ENCODE measurements around the gene CDH13.

DNA sequence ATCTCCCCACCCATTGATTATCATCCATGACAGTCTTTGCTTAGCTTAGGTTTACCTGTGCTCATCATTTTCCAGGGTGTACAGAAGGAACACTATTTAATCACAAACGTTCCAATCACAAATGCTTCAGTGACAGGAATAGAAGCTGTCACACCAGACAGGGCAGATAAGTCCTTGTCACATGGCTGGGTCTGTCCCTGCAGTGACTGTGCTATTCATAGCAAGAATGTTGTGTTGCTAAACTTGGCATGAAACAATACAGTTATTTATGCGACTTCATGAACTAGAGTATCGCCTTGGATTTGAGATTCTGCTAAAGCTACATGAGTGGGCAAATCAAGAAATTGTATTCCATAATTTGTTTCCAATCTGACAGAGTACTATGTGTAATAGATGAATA, 108.4 kb downstream of the CDH13 start:
- peak; percentile 52 for TF ChIP-seq POLR2AphosphoS5 (IDR thresholded peaks at IDR 0.05)
- TF ChIP-seq, protein P1, sequence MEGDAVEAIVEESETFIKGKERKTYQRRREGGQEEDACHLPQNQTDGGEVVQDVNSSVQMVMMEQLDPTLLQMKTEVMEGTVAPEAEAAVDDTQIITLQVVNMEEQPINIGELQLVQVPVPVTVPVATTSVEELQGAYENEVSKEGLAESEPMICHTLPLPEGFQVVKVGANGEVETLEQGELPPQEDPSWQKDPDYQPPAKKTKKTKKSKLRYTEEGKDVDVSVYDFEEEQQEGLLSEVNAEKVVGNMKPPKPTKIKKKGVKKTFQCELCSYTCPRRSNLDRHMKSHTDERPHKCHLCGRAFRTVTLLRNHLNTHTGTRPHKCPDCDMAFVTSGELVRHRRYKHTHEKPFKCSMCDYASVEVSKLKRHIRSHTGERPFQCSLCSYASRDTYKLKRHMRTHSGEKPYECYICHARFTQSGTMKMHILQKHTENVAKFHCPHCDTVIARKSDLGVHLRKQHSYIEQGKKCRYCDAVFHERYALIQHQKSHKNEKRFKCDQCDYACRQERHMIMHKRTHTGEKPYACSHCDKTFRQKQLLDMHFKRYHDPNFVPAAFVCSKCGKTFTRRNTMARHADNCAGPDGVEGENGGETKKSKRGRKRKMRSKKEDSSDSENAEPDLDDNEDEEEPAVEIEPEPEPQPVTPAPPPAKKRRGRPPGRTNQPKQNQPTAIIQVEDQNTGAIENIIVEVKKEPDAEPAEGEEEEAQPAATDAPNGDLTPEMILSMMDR (IDR thresholded peaks at IDR 0.05; ENCODE audit: poor library complexity, severe bottlenecking) = no peak
- TF ChIP-seq EP300 (conservative IDR thresholded peaks at IDR 0.05; ENCODE audit: poor library complexity, severe bottlenecking) = peak; percentile 79
- no peak for TF ChIP-seq EZH2 (IDR thresholded peaks at IDR 0.05; ENCODE audit: borderline replicate concordance, insufficient read depth, low read length, poor library complexity, severe bottlenecking)
- TF ChIP-seq RAD21 (conservative IDR thresholded peaks at IDR 0.05) = no peak

All from neural cell (in vitro differentiated cells).